Esophagus squamous epithelium (tissue), 5 donors: ENCODE measurements around the gene NLK. TPM values are rescaled to one million over a fixed set of nuclear protein-coding genes. Genes with fewer than 3 reads are reported as not detected.

ENCODE experiments used
- DNase-seq: peaks from one replicate; lab custom pipeline; 2025; lab: John Stamatoyannopoulos, UW
- H3K27ac ChIP-seq, 4 donors: fragments of 200-600 bp; sonication (generic); one replicate each; pipeline ENCODE4 v1.5.1; 2016 to 2019; ENCODE audit warnings: mild to moderate bottlenecking in 1 of 4
- H3K27me3 ChIP-seq, 4 donors: fragments of 200-600 bp; sonication (generic); 1 replicate in 3 of 4; 2 replicates in 1 of 4; pipeline versions ENCODE4 v1.5.1 to v1.6.0; 2017 to 2021; ENCODE audit warnings: antibody characterized with exemption in 1 of 4
- H3K36me3 ChIP-seq, 3 donors: fragments of 200-600 bp; sonication (generic); one replicate each; pipeline ENCODE4 v1.5.1; 2016 to 2019
- H3K4me1 ChIP-seq, 3 donors: fragments of 200-600 bp; sonication (generic); one replicate each; pipeline ENCODE4 v1.5.1; 2017 to 2019
- H3K4me3 ChIP-seq, 4 donors: fragments of 200-600 bp; sonication (generic); 1 replicate in 3 of 4; 2 replicates in 1 of 4; pipeline ENCODE4 v1.5.1; 2016 to 2019; ENCODE audit warnings: mild to moderate bottlenecking in 2 of 4, moderate library complexity in 1 of 4
- H3K9me3 ChIP-seq, 3 donors: fragments of 200-600 bp; sonication (generic); one replicate each; pipeline ENCODE4 v1.5.1; 2016 to 2019
- POLR2A ChIP-seq, 4 donors: fragments of 450-650 bp; IDR thresholded peaks; one replicate each; pipeline ENCODE4 v1.6.1; 2017; ENCODE audit warnings: antibody characterized with exemption in 4 of 4, mild to moderate bottlenecking in 4 of 4, moderate library complexity in 3 of 4
- WGBS, 2 donors: methylation state at CpG; one replicate each; pipeline ENCODE4 v1.1.5; 2018; 5-methylcytosine and 5-hydroxymethylcytosine counted together
- intact Hi-C: fragments of 100-400 bp; cut with DNase I; formaldehyde crosslinking; loops from one replicate; pipeline ENCODE4 v1.15.0; 2022
- total RNA-seq, 4 donors: library from RNA; depleted of rRNA; stranded (reverse); fragments of >200 nt; gene quantifications; one replicate each; pipeline ENCODE4 v1.1.0, GENCODE V29; 2016
- TF ChIP-seq, protein P1 (sequence below), 6 experiments: fragments of 450-650 bp in 4 of 6; fragments of 200-600 bp in 2 of 6; sonication (generic) in 2 of 6; IDR thresholded peaks; one replicate each; pipeline ENCODE4 v1.5.1; 2016 to 2019; ENCODE audit warnings: antibody characterized with exemption in 6 of 6, mild to moderate bottlenecking in 4 of 6, moderate library complexity in 4 of 6
- donor health status: DM: yes; HTN: yes; CAD: no.

Gene NLK
- total RNA-seq, 4 donors from 2014 or later = 7.5 to 14.0 (median 11.4) TPM

DNA sequence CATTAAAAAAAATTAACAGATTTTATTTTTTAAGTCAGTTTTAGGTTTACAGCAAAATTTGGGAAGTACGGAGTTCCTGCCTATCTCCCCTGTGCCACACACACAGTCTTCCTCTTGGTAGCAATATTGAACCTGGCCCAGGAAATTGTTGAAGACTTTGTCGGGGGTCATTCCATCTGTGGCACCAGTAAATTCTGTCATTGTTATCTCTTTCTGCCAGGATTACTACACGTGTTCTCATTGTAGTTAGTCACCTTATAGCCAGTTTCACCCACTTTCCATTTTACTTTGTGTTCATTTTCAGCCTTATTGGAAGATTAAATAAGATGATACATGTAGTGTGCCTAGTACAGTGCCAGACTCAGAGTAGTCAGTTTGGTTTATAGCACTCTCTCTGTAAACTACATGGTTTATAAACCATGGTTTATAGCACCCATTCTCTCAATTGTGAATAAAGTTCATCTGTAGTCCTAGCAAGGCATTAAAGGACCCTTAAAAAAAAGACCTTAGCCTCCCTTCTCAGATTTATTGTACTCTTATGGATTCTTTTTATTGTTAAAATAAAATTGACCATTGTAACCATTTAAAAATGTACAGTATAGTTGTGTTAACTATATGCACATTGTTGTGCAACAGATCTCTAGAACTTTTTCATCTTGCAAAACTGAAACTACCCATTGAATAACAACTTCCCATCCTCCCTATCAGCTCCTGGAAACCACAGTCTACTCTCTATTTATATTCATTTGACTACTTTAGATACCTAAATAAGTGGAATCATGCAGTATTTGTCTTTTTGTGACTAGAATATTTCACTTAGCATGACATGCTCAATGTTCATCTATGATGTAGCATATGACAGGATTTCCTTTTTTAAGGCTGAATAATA is 36.1 kb downstream of the NLK start:
- 74 to 76% methylated on average over 3 of the region's 3 CpGs for WGBS, 2 donors
- Histone ChIP-seq H3K4me3 (no peak overlapping the region), H3K27me3 (no peaks in the 10 kb centered on the region), H3K36me3 (no peaks in the 10 kb centered on the region), H3K4me1 (peaks cover 0 to 18% (median 5%) of the 10 kb centered on the region in 3 donors), H3K9me3 (no peaks in the 10 kb centered on the region), H3K27ac (no peak overlapping the region)
- no peak for TF ChIP-seq POLR2A (IDR thresholded peaks at IDR 0.05)
- TF ChIP-seq, protein P1, sequence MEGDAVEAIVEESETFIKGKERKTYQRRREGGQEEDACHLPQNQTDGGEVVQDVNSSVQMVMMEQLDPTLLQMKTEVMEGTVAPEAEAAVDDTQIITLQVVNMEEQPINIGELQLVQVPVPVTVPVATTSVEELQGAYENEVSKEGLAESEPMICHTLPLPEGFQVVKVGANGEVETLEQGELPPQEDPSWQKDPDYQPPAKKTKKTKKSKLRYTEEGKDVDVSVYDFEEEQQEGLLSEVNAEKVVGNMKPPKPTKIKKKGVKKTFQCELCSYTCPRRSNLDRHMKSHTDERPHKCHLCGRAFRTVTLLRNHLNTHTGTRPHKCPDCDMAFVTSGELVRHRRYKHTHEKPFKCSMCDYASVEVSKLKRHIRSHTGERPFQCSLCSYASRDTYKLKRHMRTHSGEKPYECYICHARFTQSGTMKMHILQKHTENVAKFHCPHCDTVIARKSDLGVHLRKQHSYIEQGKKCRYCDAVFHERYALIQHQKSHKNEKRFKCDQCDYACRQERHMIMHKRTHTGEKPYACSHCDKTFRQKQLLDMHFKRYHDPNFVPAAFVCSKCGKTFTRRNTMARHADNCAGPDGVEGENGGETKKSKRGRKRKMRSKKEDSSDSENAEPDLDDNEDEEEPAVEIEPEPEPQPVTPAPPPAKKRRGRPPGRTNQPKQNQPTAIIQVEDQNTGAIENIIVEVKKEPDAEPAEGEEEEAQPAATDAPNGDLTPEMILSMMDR (IDR thresholded peaks at IDR 0.05) = no peak
- DNase-seq = no peak
- intact Hi-C loops = no loop called here

DNA sequence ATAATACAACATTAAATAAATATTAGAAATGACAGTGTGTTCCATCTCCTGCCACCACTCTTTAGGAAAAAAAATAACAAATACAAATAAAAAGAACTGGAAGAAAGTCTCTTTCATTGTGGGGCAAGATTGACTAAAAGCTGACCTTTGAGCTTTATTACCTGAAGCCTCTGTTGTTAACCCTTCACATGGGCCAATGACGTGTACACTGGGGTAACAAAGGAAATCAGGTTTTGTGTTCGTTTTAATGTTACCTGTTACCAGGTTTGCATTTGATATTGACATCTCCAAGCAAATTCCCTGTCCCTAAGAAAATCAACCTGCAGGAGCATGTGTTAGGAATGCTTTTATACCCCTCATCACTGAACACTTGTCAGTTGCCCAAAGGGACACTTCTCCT is 39.0 kb downstream of the NLK start:
- Histone ChIP-seq H3K36me3 (no peaks in the 10 kb centered on the region), H3K9me3 (no peaks in the 10 kb centered on the region), H3K4me1 (peaks cover 0 to 10% (median 5%) of the 10 kb centered on the region in 3 donors), H3K4me3 (no peak overlapping the region), H3K27ac (no peak overlapping the region), H3K27me3 (no peaks in the 10 kb centered on the region)
- intact Hi-C loops = no loop called here
- DNase-seq = no peak
- WGBS, 2 donors = 73 to 89% methylated on average over 2 of the region's 2 CpGs
- TF ChIP-seq POLR2A (IDR thresholded peaks at IDR 0.05) = no peak
- TF ChIP-seq, protein P1 (IDR thresholded peaks at IDR 0.05) = no peak

DNA sequence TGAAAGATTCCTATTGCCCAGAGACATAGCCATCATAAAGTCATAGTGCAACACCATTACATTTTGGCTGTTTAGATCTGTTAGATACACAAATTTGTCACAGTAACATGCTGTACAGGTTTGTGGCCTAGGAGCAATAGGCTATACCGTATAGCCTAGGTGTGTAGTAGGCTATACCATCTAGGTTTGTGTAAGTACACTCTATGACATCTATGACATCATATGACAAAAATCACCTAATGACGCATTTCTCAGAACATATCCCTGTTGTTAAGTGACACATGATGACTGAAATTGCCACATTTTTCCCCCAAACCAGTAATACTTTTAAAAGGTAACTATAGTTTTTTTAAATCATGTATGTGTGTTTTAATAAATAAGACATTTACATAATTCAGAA is 43.3 kb downstream of the NLK start:
- no peak overlapping the region for H3K4me3 ChIP-seq
- TF ChIP-seq, protein P1 (IDR thresholded peaks at IDR 0.05) = no peak
- TF ChIP-seq POLR2A (IDR thresholded peaks at IDR 0.05) = no peak

DNA sequence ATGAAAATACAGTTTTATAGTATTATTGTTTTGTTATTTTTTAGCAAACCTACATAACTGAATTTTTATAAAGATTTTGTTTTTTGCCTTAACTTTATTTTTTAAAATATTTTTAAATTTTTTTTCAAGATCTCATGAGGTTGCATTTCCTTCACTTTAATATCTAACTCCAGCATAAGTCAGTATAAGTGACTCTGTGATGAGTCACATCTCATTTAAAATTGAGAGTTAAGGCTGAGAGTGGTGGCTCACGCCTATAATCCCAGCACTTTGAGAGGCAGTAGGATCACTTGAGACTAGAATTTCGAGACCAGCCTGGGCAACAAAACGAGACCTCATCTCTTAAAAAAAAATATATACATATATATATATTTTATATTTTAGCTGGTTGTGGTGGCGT is 44.0 kb downstream of the NLK start:
- no peaks in the 10 kb centered on the region for H3K36me3 ChIP-seq
- no peak overlapping the region for H3K4me3 ChIP-seq
- H3K4me1 ChIP-seq = peaks cover 0 to 10% (median 5%) of the 10 kb centered on the region in 3 donors
- H3K27ac ChIP-seq = no peak overlapping the region
- intact Hi-C loops = no loop called here
- DNase-seq = no peak
- no peaks in the 10 kb centered on the region for H3K9me3 ChIP-seq
- WGBS, 2 donors = 71 to 81% methylated on average over 4 of the region's 4 CpGs
- no peak for TF ChIP-seq POLR2A (IDR thresholded peaks at IDR 0.05)
- TF ChIP-seq, protein P1 (IDR thresholded peaks at IDR 0.05) = no peak
- H3K27me3 ChIP-seq = no peaks in the 10 kb centered on the region

More for the DNA sequence above, 43.3 kb downstream of the NLK start:
- Histone ChIP-seq H3K4me1 (peaks cover 0 to 10% (median 5%) of the 10 kb centered on the region in 3 donors), H3K36me3 (no peaks in the 10 kb centered on the region), H3K27ac (no peak overlapping the region), H3K27me3 (no peaks in the 10 kb centered on the region), H3K9me3 (no peaks in the 10 kb centered on the region)
- no peak for DNase-seq
- intact Hi-C loops = no loop called here
- 93 to 100% methylated on average over 2 of the region's 2 CpGs for WGBS, 2 donors

DNA sequence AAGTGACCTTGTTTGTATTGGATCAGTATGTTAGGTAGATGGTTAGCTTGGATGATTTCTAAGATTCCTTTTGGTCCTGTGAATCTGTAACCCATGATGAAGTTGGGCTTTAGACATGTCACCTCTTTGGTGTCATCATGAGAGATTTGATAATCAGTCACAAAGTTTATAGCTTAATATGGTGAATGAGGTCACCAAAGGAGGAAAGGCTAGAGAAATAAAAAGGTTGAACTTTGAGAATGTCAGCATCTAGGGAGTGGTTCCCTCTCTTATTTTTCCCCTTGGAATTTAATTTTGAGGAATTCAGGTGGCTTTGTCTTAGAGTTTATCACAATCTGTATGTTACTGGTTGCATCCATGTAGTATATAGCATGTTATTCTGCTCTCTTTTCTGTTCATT is 45.3 kb downstream of the NLK start:
- Histone ChIP-seq H3K4me3 (no peak overlapping the region), H3K36me3 (no peaks in the 10 kb centered on the region), H3K27ac (no peak overlapping the region), H3K4me1 (no peaks in the 10 kb centered on the region), H3K9me3 (no peaks in the 10 kb centered on the region), H3K27me3 (no peaks in the 10 kb centered on the region)
- DNase-seq = no peak
- intact Hi-C loops = no loop called here
- TF ChIP-seq POLR2A (IDR thresholded peaks at IDR 0.05) = no peak
- TF ChIP-seq, protein P1 (IDR thresholded peaks at IDR 0.05) = no peak
